Fibroblast of lung (primary cell): ENCODE measurements around the gene ZNF580. TPM values are rescaled to one million over a fixed set of nuclear protein-coding genes. Genes with fewer than 3 reads are reported as not detected.

Experiments used
- DNase-seq, 2 donors: peaks; one replicate each; pipeline versions ENCODE4 v3.0.0 to v3.0.0-alpha.2; 2010; ENCODE audit warnings: low read depth in 2 of 2
- H2AFZ ChIP-seq: 2 replicates; pipeline ENCODE4 v1.5.1; 2012; ENCODE audit warnings: low read length, control low read depth, inconsistent platforms
- H3K27ac ChIP-seq: 2 replicates; pipeline ENCODE4 v1.5.1; 2011; ENCODE audit warnings: low read length, control low read depth; ENCODE audit not compliant: insufficient read depth
- H3K27me3 ChIP-seq: 2 replicates; pipeline ENCODE4 v1.5.1; 2011; ENCODE audit warnings: mild to moderate bottlenecking, low read length; ENCODE audit not compliant: control insufficient read depth, insufficient read depth
- H3K36me3 ChIP-seq: 2 replicates; pipeline ENCODE4 v1.5.1; 2011; ENCODE audit warnings: low read length; ENCODE audit not compliant: control insufficient read depth, insufficient read depth
- H3K4me1 ChIP-seq: 2 replicates; pipeline ENCODE4 v1.5.1; 2011; ENCODE audit warnings: low read length; ENCODE audit not compliant: control insufficient read depth, insufficient read depth; ENCODE audit errors: extremely low read depth
- H3K4me2 ChIP-seq: 2 replicates; pipeline ENCODE4 v1.5.1; 2011; ENCODE audit warnings: low read length, control low read depth; ENCODE audit not compliant: insufficient read depth; ENCODE audit errors: extremely low read depth
- H3K4me3 ChIP-seq, 4 experiments: fragments of 200-600 bp in 1 of 4; sonication (generic) in 1 of 4; replicated peaks in 1 of 4; 2 replicates each; pipeline ENCODE4 v1.5.1; 2011 to 2016; ENCODE audit warnings: low read length in 4 of 4, low read depth in 3 of 4, mild to moderate bottlenecking in 3 of 4, control low read depth in 2 of 4, inconsistent platforms in 1 of 4, mixed read lengths in 1 of 4; ENCODE audit not compliant: insufficient read depth in 1 of 4; ENCODE audit errors: control extremely low read depth in 1 of 4
- H3K79me2 ChIP-seq: 2 replicates; pipeline ENCODE4 v1.5.1; 2012; ENCODE audit warnings: mild to moderate bottlenecking, low read length, inconsistent platforms; ENCODE audit not compliant: control insufficient read depth, insufficient read depth
- H3K9ac ChIP-seq: 2 replicates; pipeline ENCODE4 v1.5.1; 2011; ENCODE audit warnings: mild to moderate bottlenecking, low read length, control low read depth; ENCODE audit not compliant: insufficient read depth
- H3K9me3 ChIP-seq: 2 replicates; pipeline ENCODE4 v1.5.1; 2012; ENCODE audit warnings: low read depth, low read length; ENCODE audit not compliant: control insufficient read depth, insufficient read depth
- H4K20me1 ChIP-seq: 2 replicates; pipeline ENCODE4 v1.5.1; 2011; ENCODE audit warnings: low read length; ENCODE audit not compliant: control insufficient read depth, insufficient read depth; ENCODE audit errors: extremely low read depth
- CTCF ChIP-seq, 2 donors: IDR thresholded peaks in 1 of 2; conservative IDR thresholded peaks in 1 of 2; 1 replicate in 1 of 2; 2 replicates in 1 of 2; pipeline ENCODE4 v1.5.1; 2011 to 2012; ENCODE audit warnings: low read length in 2 of 2, control low read depth in 1 of 2, inconsistent platforms in 1 of 2, low read depth in 1 of 2, mild to moderate bottlenecking in 1 of 2
- EZH2 ChIP-seq: IDR thresholded peaks from 2 replicates; pipeline ENCODE4 v1.5.1; 2012; ENCODE audit warnings: low read length, control low read depth, mild to moderate bottlenecking; ENCODE audit errors: missing control alignments
- polyA plus RNA-seq, 2 donors: library from polyadenylated mRNA; depleted of rRNA in 1 of 2; stranded (reverse) in 1 of 2; unstranded in 1 of 2; fragments of >200 nt; gene quantifications; 2 replicates each; pipeline ENCODE4 v1.2.1, GENCODE V29; 2011 to 2012; ENCODE audit warnings: missing spikeins in 1 of 2
- total RNA-seq: library from RNA; depleted of rRNA; stranded (reverse); fragments of >200 nt; gene quantifications from 2 replicates; pipeline ENCODE4 v1.2.1, GENCODE V29; 2014

The ZNF580 gene
- total and polyA plus RNA-seq, 2 donors (not counting 1 experiment from before 2014, with no cell fraction given): 4.1 to 7.2 TPM

GRCh38 chr19:55601084-55601483, 39.7 kb upstream of the ZNF580 start:
- Histone ChIP-seq H3K4me1 (peaks cover 6% of the 10 kb centered on the region), H3K36me3 (peaks cover 7% of the 10 kb centered on the region), H3K27ac (no peak overlapping the region), H3K4me2 (peak overlapping the region; percentile 81), H3K4me3 (peak overlapping the region; percentile 55 to 81 (median 63)), H3K27me3 (no peaks in the 10 kb centered on the region), H2AFZ (no peak overlapping the region), H3K79me2 (peaks cover 9% of the 10 kb centered on the region), H3K9ac (no peak overlapping the region), H4K20me1 (no peaks in the 10 kb centered on the region), H3K9me3 (no peaks in the 10 kb centered on the region)
- DNase-seq: no peak
- no peak for TF ChIP-seq EZH2
- TF ChIP-seq CTCF (conservative IDR thresholded peaks at IDR 0.05 in 1 of 2, IDR thresholded peaks at IDR 0.05 in 1 of 2; ENCODE audit: low read depth in 1 of 2, low read length in 2 of 2): no peak

GRCh38 chr19:55602104-55603001, 38.4 kb upstream of the ZNF580 start:
- H3K4me1 ChIP-seq: peaks cover 10% of the 10 kb centered on the region

More at GRCh38 chr19:55602104-55603001, 38.4 kb upstream of the ZNF580 start:
- TF ChIP-seq EZH2 (no peak), CTCF (conservative IDR thresholded peaks at IDR 0.05 in 1 of 2, IDR thresholded peaks at IDR 0.05 in 1 of 2; ENCODE audit: low read depth in 1 of 2, low read length in 2 of 2) (no peak)
- Histone ChIP-seq H3K27ac (no peak overlapping the region), H3K9ac (no peak overlapping the region), H4K20me1 (no peaks in the 10 kb centered on the region), H3K4me3 (no peak overlapping the region), H3K36me3 (peaks cover 4% of the 10 kb centered on the region), H2AFZ (no peak overlapping the region), H3K27me3 (no peaks in the 10 kb centered on the region), H3K4me2 (no peak overlapping the region), H3K9me3 (no peaks in the 10 kb centered on the region), H3K79me2 (peaks cover 20% of the 10 kb centered on the region)
- no peak for DNase-seq
